ENCODE data around the gene SVEP1.

GRCh38 chr9:110323818-110324217, 255.7 kb downstream of the SVEP1 start:
- TF ChIP-seq CTCF (IDR thresholded peaks at IDR 0.05) (no peak), ZFX (IDR thresholded peaks at IDR 0.05; ENCODE audit: borderline replicate concordance) (no peak)

Data from 22Rv1 (cell line).